ENCODE data around the gene WIPI1.

WIPI1 gene

DNA sequence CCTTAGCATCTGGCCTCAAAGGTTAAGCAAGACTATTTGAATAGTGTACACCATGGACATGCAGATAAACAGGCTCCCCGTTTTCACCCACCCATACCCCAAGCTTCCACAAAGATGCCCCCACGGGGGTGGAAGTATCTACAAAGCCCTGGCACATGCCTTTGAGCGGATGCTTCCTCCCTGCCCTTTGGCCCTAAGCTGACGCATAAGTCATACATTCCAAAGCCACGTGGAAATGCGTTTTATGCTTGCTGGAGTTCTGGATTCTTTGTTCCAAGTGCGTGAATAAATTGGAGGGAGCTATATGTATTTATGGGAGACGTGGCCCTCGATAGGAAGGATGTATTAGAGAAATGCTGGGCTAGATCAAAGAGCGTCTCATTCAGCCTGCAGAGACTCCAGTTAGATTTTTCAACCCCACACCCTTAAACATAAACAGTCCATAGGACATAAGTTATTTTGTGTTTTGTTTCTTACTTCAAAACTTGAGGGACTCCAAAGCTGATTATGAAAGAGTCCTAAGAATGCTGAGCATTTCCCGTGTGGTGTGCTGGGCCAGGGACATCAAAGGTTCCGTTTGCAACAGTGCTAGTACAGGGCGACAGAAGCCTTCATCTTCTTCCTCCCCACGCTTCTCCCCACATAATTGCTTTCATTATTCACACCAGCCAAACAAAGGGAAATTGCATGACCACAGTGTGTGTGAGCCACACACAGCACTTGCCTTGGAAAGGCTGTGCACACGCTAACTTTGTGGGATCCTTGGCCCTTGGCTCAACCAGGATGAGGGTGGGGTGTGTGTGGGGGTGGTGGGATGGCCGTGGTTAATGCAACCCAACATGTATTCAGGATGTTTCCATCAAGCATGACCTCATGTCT, 73.6 kb downstream of the WIPI1 start:
- TF ChIP-seq, protein P1, sequence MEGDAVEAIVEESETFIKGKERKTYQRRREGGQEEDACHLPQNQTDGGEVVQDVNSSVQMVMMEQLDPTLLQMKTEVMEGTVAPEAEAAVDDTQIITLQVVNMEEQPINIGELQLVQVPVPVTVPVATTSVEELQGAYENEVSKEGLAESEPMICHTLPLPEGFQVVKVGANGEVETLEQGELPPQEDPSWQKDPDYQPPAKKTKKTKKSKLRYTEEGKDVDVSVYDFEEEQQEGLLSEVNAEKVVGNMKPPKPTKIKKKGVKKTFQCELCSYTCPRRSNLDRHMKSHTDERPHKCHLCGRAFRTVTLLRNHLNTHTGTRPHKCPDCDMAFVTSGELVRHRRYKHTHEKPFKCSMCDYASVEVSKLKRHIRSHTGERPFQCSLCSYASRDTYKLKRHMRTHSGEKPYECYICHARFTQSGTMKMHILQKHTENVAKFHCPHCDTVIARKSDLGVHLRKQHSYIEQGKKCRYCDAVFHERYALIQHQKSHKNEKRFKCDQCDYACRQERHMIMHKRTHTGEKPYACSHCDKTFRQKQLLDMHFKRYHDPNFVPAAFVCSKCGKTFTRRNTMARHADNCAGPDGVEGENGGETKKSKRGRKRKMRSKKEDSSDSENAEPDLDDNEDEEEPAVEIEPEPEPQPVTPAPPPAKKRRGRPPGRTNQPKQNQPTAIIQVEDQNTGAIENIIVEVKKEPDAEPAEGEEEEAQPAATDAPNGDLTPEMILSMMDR (IDR thresholded peaks at IDR 0.05; ENCODE audit: insufficient read depth, low read length, poor library complexity, severe bottlenecking): no peak
- no peaks in the 10 kb centered on the region for H3K27me3 ChIP-seq (replicated peaks; ENCODE audit: control insufficient read depth, insufficient read depth, low read length)
- no peak overlapping the region for H3K4me3 ChIP-seq (replicated peaks; ENCODE audit: low read depth, low read length)
- DNase-seq (ENCODE audit: extremely low read depth, insufficient read length): no peak
- no peaks in the 10 kb centered on the region for H3K36me3 ChIP-seq (ENCODE audit: control insufficient read depth, insufficient read depth, low read length)

DNA sequence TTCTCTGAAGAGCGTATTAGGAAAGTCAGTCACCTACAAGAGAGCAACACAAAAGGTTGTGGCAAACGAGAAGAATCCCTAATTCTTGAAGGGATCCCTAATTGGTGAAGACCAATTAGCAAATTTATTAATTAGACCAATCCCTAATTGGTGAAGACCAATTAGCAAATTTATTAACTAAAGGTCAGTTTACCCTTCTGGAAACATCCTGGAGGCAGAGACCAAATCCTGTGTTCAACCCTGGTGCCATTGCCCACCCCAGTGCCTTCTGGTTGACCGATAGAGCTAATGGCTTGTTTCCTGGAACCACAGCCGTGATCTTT, 74.2 kb downstream of the WIPI1 start:
- TF ChIP-seq, protein P1 (IDR thresholded peaks at IDR 0.05; ENCODE audit: insufficient read depth, low read length, poor library complexity, severe bottlenecking): no peak
- no peak overlapping the region for H3K4me3 ChIP-seq (replicated peaks; ENCODE audit: low read depth, low read length)
- DNase-seq (ENCODE audit: extremely low read depth, insufficient read length): no peak
- H3K27me3 ChIP-seq (replicated peaks; ENCODE audit: control insufficient read depth, insufficient read depth, low read length): no peaks in the 10 kb centered on the region
- H3K36me3 ChIP-seq (ENCODE audit: control insufficient read depth, insufficient read depth, low read length): no peaks in the 10 kb centered on the region

DNA sequence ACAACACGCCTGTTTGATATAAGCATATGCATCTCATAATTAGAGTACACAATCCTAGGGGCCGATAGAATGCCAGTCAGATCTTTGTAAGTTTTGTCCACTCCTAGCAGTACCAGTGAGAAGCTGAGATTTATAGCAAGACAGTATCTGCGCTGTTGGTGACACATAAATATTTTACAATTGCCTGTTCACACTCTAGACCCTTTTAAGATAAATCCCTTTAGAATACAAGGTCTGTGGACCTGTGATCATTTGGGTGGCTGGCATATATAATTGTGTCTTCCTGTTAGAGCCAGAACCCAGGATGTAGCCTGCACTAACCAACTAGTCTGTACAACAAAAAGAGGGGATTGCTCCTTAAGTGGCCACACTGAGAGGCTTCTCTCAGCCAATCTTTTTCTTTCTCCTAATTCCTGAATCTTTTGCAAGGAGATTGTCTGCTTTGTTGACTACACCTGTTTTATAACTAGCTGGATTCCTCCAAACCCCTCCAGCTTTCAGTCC, 74.7 kb downstream of the WIPI1 start:
- no peaks in the 10 kb centered on the region for H3K36me3 ChIP-seq (ENCODE audit: control insufficient read depth, insufficient read depth, low read length)
- TF ChIP-seq, protein P1 (IDR thresholded peaks at IDR 0.05; ENCODE audit: insufficient read depth, low read length, poor library complexity, severe bottlenecking): no peak
- no peaks in the 10 kb centered on the region for H3K27me3 ChIP-seq (replicated peaks; ENCODE audit: control insufficient read depth, insufficient read depth, low read length)
- no peak for DNase-seq (ENCODE audit: extremely low read depth, insufficient read length)
- H3K4me3 ChIP-seq (replicated peaks; ENCODE audit: low read depth, low read length): no peak overlapping the region

DNA sequence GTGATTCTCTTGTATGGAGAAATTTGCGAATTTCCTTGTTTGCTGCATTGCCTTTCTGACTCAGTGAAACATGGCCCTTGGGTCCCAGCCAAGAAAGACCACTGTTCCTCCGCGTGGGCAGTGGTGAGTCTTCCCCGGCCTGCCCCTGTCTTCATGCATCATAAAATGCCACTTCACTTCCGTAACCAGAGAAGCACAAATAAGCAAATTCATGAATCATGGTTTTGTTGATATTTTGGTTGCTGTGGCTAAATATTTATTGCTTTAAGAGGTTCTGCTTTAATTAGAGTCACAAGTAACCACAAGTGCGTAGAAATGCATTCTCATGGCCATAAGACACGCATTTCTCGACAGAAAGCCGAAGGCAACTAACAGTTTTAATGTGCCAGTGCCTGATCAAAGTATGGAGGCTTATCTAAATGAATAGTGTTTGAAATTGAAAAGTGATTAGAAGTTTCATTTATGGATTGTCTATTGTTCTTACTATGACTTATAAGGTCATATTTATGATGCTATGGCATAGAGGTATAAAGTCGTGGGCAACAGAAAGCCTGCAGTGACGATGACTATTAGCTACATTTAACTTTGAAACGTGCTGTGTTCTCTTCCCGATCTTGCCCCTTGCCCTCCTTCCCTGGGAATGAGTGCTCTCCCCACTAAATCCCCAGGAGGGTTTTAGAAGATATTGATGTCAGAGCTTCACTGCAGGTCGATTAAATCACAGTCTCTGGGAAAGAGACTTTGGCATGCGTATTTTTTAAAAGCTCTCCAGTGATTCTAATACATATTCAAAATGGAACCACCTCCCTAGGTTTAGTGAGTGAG, 76.0 kb downstream of the WIPI1 start:
- DNase-seq (ENCODE audit: extremely low read depth, insufficient read length): no peak
- no peaks in the 10 kb centered on the region for H3K36me3 ChIP-seq (ENCODE audit: control insufficient read depth, insufficient read depth, low read length)
- no peaks in the 10 kb centered on the region for H3K27me3 ChIP-seq (replicated peaks; ENCODE audit: control insufficient read depth, insufficient read depth, low read length)
- TF ChIP-seq, protein P1 (IDR thresholded peaks at IDR 0.05; ENCODE audit: insufficient read depth, low read length, poor library complexity, severe bottlenecking): no peak
- H3K4me3 ChIP-seq (replicated peaks; ENCODE audit: low read depth, low read length): no peak overlapping the region

DNA sequence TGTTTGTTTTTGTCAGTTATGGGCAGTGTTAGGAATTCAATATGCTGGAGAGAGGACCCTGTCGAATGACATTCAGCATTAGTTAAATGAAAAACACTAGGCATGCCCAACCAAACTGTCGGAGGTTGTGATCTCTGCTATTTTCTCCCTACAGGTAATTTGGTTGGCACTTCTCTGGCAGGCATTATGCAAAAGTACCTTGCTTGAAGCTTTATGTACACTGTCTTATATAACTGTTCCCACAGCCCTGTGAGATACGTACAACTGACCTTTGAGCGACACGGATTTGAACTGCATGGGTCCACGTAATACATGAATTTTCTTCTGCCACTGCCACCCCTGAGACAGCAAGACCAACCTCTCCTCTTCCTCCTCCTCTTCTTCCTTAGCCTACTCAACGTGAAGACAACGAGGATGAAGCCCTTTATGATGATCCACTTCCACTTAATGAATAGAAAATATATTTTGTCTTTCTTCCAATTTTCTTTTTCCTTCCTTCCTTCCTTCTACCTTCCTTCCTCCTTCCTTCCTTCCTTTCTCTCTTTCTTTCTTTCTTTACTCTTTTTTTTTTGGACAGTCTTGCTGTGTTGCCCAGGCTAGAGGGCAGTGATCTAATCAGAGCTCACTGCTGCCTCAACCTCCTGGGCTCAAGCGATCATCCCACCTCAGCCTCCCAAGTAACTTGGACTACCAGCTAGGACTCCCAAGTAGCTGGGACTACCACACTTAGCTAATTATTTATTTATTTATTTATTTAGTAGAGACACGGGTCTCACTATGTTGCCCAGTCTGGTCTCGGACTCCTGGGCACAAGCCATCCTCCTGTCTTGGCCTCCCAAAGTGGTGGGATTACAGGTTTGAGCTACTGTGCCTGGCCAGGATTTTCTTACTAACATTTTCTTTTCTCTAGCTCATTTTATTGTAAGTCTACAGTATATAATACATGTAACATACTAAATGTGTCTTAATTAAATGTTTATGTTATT, 77.3 kb downstream of the WIPI1 start:
- no peak overlapping the region for H3K4me3 ChIP-seq (replicated peaks; ENCODE audit: low read depth, low read length)
- TF ChIP-seq, protein P1 (IDR thresholded peaks at IDR 0.05; ENCODE audit: insufficient read depth, low read length, poor library complexity, severe bottlenecking): no peak
- H3K27me3 ChIP-seq (replicated peaks; ENCODE audit: control insufficient read depth, insufficient read depth, low read length): no peaks in the 10 kb centered on the region
- DNase-seq (ENCODE audit: extremely low read depth, insufficient read length): no peak
- no peaks in the 10 kb centered on the region for H3K36me3 ChIP-seq (ENCODE audit: control insufficient read depth, insufficient read depth, low read length)

Data from GM06990 (cell line).